HG03025 (cell line): Measurements from ENCODE around the gene FAP.

Experiments
- ATAC-seq: cut with Tn5 transposase; IDR thresholded peaks from one replicate; pipeline ENCODE4 v1.9.1; 2021; ENCODE audit warnings: mild to moderate bottlenecking, moderate library complexity; ENCODE audit not compliant: unreplicated experiment, low FRiP score

Gene FAP

DNA sequence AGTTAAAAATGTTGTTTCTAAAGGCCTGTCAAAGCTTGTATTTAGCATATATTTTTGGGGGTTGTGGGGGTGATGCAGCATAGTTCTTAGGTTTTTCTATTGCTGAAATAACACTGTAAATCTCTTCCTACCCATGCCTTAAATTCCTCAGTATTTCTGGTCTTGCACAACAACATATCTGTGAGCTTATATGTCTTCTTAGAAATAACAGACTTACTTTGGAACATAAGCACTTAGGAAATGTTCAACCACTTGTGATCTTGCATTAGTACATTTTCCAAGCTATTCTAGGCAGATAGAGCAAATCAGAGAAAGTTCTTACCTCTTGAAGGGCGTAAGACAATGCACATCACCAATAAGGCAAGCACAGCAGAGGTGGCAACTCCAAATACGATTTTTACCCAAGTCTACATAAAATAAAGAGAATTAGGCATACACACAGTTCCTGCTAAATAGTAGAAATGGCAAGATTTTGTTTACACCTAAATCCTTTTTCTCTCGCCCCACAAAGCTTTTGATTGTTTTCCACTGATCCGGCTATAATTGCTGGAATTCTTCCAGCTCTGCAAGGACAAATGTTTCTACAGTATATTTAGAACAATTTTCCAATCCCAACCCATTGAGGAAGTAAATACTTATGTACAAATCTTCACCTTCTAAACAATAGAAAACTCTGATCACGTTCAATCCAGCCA is 512 bp downstream of the FAP start:
- ATAC-seq = no peak

DNA sequence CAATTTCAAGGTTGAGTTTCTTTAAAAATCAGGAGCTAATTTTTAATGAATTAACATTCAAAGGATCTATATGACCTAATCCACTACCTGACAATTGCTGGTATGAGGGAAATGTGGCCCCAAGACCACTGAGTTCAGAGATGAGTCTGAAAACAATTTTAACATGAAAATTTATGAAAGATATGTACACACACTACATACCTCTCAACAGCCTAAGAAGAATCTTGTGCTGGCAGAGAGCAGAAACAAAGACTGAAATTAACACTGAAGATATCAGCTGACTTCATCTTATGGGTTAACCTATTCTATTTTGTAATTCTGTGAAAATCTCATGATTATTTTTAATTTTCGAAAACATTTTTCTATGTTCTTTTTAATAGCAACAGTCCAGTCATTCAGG is 1.7 kb downstream of the FAP start:
- ATAC-seq = no peak

DNA sequence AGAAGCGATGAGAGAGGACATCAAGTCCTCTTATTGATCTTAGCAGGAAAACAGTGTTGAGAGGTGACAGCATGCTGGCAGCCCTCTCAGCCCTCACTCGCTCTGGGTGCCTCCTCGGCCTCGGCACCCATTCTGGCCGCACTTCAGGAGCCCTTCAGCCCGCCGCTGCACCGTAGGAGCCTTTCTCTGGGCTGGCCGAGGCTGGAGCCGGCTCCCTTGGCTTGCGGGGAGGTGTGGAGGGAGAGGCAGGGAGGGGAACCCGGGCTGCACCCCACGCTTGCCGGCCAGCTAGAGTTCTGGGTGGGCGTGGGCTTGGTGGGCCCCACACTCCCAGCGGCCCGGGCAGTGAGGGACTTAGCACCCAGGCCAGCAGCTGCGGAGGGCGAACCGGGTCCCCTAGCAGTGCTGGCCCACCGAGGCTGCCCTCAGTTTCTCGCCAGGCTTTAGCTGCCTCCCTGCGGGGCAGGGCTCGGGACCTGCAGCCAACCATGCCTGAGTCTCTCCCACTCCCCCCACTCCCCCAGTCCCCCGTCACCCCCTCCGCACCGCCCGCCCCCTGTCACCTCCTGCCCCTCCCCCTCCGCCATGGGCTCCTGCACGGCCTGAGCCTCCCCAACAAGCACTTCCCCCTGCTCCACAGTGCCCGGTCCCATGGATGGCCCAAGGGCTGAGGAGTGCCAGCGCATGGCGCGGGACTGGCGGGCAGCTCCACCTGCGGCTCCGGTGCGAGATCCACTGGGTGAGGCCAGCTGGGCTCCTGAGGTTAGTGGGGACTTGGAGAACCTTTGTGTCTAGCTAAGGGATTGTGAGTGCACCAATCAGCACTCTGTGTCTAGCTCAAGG is 8.4 kb downstream of the FAP start:
- no peak for ATAC-seq

DNA sequence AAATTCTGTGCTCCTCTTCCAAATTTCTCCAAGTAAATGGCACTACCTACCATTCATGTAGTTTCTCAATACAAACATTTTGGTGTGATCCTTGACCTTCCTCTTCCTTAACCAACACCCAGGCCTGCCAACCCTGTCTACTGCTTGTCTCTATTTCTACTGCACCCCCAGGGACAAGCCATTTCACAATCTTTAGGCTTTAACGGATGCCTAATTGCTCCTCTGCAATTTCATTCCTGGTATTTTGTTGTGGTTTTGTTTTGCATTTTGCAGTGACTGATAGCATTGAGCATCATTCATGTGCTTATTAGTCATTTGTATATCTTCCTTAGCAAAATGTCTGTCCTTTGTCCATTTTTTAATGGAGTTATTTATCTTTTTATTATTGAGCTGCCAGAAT is 10.0 kb downstream of the FAP start:
- ATAC-seq = no peak

DNA sequence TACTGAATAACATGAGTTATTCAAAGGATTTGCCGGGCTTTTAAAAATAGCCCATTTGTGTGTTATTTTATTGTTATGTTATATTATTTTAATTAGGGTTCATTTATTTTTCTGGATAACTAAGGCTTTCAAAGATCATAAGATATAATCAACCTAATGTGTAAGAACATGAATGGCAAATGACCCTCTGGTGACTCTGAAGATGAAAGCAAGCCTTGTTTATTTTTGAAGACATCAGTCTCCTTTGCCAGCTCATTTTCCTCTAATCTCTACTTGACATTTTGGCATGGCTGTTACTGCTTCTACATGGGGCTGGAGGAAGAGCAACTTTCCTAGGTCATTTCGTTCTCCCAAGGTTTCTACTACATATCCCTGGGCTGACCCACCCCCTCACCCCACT is 10.6 kb downstream of the FAP start:
- ATAC-seq = no peak

DNA sequence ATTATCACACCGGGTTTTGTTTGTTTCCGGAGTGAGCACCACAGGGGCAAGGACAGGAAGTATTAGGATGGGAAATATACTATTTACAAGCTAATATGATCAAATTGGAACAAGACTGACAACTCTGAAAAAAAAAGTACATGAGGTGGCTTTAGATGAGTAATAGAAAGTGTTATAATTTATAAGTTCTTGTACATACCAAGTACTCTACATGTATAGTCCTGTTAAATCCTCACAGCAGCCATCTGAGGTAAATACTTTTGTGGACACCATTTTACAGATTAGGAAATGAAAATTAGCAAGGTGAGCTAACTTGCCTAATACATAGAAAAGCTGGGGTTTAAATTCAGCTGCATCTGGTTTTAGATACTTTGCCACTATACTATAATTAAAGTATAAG is 11.2 kb downstream of the FAP start:
- no peak for ATAC-seq

DNA sequence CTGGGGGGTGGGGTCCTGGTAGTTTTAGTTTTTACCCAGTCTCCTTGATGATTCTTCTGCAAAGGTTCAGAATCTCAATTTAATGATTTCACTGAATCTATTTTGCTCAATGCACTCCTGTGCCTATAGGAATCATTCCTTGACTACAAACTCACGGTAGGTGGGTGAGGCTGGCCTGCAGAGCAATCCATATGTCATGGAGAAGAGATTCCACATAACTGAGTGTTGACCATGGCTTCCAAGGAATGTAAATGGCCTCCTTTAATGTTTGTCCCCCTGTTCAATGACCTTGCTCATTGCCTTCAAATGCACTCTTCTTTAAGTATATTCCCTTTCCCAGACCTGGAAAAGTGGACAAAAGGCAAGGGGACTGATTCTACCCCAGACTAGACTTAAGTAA is 12.5 kb downstream of the FAP start:
- no peak for ATAC-seq

DNA sequence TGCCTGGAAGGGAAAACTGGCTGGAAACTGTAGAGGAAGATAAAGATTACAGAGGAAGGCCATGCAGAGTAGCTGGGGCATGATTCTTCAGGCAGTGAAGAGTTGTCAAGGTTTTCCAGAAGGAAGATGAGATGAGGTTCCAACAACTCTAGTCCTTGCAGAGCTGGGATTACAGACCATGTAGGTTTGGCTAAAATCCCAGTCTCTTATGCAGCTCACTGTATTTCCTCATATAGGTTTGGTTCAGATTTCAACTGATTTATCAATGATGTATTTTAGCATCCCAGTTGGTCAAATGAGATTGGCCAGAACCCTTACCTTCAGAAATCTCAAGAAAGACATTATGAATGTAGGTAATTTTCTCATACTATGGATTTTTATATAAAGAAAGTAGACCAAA is 16.4 kb downstream of the FAP start:
- ATAC-seq = no peak

DNA sequence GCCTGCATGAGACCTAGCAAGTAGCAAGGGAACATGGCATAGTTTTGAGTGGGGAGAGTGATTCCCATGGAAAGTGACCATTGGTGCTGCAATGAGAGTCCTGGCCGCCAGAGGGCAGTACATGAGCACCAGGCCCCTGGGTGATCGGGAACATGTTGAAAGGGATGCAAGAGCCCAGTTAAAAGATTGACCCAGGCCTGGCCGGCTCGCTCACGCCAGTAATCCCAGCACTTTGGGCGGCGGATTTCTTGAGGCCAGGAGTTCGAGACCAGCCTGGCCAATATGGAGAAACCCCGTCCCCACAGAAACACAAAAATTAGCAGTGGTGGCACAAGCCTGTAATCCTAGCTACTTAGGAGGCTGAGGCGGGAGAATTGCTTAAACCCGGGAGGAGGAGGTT is 22.2 kb downstream of the FAP start:
- ATAC-seq = peak; percentile 94

DNA sequence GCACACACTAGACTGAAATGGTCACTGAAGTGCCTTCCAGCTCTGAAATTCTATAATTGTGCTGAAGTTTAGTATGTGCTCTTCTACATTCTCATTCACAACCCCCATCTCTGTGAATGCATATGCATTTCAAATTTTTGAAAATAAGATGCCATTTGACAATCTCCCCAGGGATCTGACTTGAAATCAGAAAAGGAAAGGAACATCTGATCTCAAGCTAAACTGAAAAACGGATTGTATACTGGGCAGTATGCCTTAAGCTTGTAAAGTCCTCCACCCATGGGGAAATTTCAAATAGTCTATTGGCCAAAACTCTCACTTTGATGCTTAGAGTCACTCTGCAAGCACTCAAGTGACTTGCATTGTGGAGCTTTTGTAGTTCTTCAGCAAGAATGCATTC is 22.9 kb downstream of the FAP start:
- ATAC-seq = no peak

DNA sequence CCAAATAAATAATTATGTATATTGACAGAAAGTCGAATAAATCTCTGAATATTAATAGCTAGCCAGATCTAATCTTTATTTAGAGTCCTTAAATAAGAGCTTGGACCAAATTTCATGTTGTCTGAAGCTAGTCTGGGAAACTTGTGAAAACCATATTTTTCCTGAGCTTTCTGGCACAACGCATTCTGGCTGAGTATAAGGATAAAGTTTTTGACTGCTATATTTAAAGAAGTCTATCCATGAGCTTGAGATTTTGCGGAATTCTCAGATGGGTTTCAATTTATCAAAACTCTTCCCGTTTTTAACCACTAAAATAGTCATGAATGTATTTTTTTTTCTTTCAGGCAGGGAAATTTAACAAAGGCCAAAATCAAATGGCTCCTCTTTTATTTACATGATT is 23.8 kb downstream of the FAP start:
- ATAC-seq = no peak

DNA sequence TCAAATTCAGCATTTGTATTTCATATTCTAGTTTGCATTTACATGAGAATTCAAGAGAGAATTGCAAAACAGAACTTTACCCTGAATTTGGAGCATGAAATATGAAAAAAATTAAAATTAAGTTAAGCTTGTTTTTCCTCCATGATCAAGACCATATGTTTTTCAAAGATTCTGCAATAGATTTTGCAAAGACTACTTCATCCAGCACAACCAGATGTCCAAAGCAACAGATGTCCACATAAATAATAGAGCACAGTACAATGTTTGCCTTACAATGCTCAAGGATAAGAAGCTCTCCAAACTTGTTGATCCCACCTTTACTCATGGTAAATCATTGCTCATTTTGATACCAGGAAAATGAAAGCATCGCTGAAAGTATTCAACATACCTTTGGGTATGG is 25.6 kb downstream of the FAP start:
- ATAC-seq = no peak

DNA sequence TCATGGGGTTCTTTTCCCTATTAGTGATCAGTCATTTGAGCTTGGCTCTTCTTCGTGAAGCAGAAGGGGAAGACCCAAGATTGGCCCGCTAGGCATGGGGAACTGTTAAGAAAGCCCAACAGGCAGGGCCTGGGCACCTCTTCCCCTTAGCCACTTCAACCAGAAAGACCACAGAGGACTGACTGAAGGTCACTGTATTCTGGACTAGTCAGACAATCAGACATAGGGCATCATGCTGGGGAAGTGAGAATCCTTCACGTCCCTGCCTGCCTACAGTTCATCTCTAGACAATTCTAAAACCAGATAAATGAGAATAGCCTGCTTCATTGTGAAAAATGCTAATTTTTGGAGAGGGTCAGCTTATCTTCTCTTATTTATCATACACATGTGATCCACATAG is 28.1 kb downstream of the FAP start:
- ATAC-seq = no peak

DNA sequence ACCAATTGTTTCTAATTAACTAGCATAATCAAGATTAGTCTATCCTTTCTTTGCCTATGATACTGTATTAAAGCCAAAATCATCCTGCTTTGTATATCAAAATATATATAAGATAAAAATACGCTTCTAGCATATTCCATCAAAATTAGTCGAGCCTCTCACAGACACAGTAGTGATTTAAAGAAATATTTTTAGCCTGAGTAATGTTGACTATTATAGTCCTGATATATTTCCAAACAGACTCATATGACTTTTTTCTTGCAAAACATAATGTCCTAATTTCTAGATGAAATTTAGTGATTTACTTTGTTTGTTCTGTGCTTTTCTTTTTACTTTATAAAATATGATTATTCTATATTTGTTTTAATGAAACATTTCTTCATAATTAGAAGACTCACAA is 30.9 kb downstream of the FAP start:
- no peak for ATAC-seq

DNA sequence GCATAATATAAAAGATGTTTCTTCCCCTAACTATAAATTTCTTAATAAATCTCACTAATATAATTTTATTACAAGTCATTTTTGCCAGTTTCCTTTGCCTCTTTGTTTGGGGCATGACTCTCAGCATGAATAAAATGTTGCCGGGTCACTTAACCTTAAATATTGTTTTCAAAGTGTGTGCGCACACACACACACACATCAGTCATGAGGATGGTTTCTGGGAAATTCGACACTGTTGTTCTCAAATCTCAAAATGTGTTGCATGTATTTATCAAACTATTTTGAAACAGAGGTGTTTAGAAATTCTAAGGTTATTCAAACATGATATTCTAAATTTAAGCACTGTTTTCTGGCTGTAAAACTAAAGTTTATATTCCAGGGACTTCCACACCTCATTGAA is 31.5 kb downstream of the FAP start:
- ATAC-seq = no peak

DNA sequence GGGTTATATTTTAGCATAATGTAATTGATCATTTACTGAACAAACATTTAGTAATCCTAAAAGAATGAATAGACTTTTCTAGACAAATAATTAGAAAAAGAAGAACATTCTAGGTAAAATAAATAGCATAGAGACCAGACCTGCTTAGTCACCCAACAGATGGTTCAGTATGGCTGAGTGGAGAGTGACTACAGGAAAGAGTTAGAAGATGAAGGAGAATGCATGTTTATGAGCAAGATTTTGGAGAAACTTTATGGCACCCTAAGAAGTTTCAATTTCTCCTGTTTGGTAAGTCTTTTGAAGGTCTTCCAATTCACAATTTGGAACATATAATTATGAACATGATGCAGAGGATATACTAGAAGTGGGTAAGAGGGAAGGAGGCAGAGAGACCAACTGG is 32.9 kb downstream of the FAP start:
- no peak for ATAC-seq

DNA sequence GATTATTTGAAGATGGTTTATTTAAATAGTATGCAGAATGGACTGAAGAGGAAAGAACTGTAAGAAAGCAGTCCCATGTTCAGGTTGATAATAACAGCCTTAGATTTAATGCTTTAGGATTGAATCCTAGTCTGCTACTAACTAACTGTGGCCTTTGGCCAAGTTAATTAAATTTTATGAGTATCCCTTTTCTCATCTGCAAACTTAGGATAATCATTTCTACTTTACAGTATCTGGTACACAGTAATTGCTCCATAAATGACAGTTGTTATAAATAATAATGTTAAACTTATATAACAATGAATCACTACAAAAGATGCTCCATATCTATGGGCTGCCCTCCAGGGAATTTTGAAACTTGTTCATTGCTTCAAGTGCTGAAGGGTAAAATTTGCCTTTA is 41.0 kb downstream of the FAP start:
- no peak for ATAC-seq

DNA sequence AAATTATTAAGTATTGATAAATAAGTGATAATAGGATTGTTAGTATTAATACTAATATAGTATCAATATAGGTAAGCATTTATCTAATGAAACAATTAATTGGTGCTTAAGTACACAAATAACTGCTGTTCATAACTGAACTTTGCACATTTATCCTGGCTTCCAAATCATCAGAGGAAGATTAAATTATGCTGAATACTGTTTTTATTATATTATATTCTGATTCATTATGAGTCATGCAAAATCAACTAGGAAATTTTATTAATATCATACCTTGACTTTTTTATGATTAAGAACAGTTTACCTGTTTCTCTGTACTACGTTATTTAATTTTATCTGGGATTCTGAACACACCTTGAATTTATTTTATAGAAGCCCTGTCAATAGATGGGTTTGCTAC is 42.6 kb downstream of the FAP start:
- ATAC-seq = no peak

DNA sequence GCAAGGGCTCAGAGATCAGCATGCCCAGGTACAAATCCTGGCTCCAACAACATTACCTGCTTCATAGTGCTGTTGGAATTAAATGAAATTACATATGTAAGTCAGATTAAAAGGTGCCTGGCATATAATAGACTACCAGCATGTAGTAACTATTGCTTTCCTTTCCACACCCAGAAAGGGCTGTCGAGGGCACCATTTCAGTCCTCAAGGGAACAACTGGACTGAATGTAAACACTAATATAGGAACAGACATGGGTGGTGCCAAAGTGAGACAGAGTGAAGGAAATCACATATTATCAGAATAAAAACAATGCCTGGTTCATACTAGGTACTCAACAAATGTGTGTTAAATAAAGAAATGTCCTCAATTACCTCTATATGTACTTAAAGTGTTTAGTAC is 43.3 kb downstream of the FAP start:
- no peak for ATAC-seq

DNA sequence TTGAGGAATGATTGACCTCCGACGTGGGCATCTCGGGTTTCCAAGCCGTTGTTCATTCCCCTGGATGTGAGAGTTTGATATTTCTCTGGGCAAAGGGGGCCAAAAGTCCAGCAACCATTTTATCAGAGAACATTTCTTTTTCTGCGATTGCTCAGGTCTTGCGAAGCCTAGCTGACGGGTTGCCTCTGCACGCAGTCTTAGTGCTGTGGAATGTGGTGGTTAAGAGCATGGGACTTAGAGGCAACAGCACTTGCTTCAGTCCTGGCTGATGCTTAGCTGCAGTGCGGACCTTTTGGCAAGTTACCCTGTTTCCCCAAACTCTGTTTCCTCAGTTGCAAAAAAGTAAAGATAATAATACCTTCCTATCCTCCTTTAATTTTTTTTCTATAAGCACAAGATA is 45.0 kb downstream of the FAP start:
- no peak for ATAC-seq

DNA sequence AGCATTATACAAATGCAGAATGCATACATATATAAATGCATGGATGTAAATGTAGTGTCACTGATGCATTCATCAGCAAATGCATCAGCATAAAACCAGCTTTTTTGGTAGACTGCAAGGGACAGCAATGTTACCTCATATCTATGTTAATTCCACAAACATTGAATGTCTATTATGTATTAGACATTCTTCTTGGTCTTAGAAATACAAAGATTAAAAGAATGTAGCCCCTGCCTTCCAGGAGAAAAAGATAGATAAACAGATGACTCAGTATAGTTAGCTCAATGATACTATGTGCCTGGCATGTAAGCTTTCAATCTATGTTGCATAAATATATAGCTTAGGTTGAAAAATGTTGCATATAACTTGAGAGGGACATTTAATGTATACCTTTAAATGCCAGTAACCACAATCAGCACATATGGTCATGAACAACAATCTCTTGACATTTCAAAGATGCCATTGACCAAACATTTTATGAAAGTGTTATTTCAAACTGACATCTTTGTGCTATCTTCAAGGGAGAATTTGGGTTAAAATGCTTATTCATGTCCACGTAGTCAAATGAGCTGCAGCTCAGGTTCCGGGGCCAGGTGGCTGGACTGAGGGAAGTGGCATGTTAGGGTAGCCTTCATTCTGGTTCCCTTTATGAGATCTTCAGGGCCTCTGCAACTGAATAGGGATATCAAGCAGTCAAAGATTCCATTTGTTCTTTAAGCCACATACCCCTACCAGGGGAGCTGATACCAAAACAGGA is 46.0 kb downstream of the FAP start:
- no peak for ATAC-seq

DNA sequence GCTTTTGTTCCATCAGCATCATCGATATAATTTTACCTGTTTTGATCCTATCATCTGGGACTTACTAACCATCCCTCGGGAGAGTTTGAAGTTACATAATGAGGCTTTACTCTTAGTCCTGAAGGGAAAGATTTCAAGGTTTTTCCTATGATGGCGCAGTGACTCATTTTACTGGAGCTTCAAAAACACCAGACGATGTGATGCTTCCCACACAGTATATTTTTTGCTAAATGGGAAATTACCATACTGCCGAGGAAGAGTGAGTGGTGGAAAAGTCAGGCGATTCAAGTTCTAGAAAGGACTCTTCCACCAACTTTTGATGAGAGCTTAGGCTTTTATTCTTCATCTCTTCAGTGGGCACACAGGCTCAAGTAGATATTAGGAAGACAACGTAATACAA is 46.6 kb downstream of the FAP start:
- ATAC-seq = no peak
